Measurements from ENCODE around the gene SP7. TPM values are rescaled to one million over a fixed set of nuclear protein-coding genes. Genes with fewer than 3 reads are reported as not detected.
"Not testable (repeated sequence)": the region's sequence is repeated elsewhere in the genome, so short reads cannot be mapped to it uniquely, and the experiment has no call there.

SP7 gene
- total RNA-seq, 1 donor from 2014 or later, result 0.27 TPM

DNA sequence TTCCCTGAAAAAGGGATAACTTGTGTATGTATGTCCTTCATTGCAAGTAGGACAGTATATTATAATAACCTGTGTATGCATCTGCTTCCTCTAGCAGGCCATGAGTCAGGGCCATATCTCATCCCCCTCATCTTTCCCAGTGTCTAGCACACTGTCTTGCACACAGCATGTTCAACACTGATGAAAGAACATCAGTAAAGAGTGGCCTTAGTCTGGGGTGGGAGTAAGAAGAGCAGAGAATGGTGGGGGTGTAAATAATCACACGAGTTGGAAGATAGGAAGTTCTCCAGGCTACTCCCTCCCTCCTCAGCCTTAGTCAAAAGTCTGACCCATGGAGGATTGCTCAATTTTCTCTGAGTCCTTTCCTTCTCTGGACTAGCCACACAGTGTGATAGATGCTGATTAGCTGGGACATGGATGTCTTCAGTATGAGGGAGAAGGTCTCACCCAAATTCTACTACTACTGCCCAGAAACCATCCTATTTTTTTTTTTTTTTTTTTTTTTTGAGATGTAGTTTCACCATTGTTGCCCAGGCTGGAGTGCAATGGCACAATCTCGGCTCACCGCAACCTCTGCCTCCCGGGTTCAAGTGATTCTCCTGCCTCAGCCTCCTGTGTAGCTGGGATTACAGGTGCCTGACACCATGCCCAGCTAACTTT, 29.2 kb upstream of the SP7 start:
- H3K27ac Mint-ChIP-seq, result peak overlapping the region; percentile 77
- H3K4me3 Mint-ChIP-seq, result no peak overlapping the region

DNA sequence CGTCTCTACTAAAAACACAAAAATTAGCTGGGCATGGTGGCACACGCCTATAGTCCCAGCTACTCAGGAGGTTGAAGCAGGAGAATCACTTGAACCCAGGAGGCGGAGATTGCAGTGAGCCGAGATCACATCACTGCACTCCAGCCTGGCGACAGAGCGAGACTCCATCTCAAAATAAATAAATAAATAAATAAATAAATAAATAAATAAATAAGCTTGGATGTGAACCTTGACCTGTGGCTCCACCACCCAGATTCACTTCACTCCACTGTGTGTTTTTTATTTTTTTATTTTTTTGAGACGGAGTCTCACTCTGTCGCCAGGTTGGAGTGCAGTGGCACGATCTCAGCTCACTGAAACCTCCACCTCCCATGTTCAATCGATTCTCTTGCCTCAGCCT, 25.5 kb upstream of the SP7 start:
- H3K27ac Mint-ChIP-seq; H3K27me3 Mint-ChIP-seq (ENCODE audit: low read depth): not testable (repeated sequence)

More for the DNA sequence above, 29.2 kb upstream of the SP7 start:
- TF ChIP-seq, protein P1, sequence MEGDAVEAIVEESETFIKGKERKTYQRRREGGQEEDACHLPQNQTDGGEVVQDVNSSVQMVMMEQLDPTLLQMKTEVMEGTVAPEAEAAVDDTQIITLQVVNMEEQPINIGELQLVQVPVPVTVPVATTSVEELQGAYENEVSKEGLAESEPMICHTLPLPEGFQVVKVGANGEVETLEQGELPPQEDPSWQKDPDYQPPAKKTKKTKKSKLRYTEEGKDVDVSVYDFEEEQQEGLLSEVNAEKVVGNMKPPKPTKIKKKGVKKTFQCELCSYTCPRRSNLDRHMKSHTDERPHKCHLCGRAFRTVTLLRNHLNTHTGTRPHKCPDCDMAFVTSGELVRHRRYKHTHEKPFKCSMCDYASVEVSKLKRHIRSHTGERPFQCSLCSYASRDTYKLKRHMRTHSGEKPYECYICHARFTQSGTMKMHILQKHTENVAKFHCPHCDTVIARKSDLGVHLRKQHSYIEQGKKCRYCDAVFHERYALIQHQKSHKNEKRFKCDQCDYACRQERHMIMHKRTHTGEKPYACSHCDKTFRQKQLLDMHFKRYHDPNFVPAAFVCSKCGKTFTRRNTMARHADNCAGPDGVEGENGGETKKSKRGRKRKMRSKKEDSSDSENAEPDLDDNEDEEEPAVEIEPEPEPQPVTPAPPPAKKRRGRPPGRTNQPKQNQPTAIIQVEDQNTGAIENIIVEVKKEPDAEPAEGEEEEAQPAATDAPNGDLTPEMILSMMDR (IDR thresholded peaks at IDR 0.05; ENCODE audit: unreplicated experiment), result no peak
- Mint-ChIP-seq H3K9me3 (peaks cover 6% of the 10 kb centered on the region), H3K36me3 (no peaks in the 10 kb centered on the region), H3K4me1 (peaks cover 8% of the 10 kb centered on the region), H3K27me3 (ENCODE audit: low read depth) (no peaks in the 10 kb centered on the region)
- DNase-seq (ENCODE audit: low spot score in 2 of 2, unreplicated experiment in 2 of 2), result no peak

DNA sequence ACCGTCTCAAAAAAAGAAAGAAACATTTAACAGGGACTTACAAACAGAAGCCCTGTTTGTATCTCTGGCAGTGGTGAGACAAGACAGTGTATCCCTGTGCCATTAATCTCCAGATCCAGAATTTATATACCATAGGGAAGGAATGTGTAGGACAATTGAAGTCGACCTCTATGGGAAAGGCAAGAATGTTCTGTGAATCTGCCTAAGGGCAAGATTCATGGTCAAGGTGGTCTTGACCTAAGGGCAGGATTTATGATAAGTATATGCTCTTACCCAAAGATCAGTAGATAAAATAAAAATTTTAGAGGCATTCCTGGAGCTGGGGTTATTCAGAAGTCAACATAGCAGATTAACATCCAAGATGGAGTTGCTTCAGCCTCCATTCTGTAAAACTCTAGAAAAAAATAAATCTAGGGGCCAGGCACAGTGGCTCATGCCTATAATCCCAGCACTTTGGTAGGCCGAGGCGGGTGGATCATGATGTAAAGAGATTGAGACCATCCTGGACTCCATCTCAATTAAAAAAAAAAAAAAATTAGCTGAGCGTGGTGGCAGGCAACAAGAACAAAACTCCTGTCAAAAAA, 22.8 kb upstream of the SP7 start:
- Mint-ChIP-seq H3K36me3 (no peaks in the 10 kb centered on the region), H3K27me3 (ENCODE audit: low read depth) (no peaks in the 10 kb centered on the region), H3K9me3 (peaks cover 2% of the 10 kb centered on the region), H3K4me1 (peaks cover 11% of the 10 kb centered on the region), H3K4me3 (no peak overlapping the region), H3K27ac (peak overlapping the region; percentile 79)
- TF ChIP-seq, protein P1 (IDR thresholded peaks at IDR 0.05; ENCODE audit: unreplicated experiment), result no peak
- DNase-seq (ENCODE audit: low spot score in 2 of 2, unreplicated experiment in 2 of 2), result no peak

More for the DNA sequence above, 25.5 kb upstream of the SP7 start:
- H3K9me3 Mint-ChIP-seq; H3K4me3 Mint-ChIP-seq; H3K36me3 Mint-ChIP-seq; DNase-seq (ENCODE audit: low spot score in 2 of 2, unreplicated experiment in 2 of 2): not testable (repeated sequence)
- peaks cover 14% of the 10 kb centered on the region for H3K4me1 Mint-ChIP-seq

DNA sequence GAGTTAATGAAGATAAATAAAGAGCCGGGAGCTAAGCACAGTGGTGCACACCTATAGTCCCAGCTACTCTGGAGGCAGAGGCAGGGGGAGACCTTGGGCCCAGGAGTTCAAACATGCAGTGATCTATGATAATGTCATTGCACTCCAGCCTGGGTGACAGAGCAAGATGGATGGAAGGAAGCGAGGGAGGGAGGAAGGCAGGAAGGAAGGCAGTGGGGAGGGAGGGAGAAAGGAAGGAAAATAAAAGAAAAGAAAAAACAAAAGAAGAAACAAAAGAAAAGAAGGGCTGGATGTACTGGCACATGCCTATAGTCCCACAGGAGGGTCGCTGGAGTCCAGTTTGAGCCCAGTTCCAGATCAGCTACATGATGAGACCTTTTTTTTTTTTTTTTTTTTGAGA, 19.0 kb upstream of the SP7 start:
- Mint-ChIP-seq H3K4me3 (no peak overlapping the region), H3K27ac (peak overlapping the region; percentile 80), H3K9me3 (no peaks in the 10 kb centered on the region), H3K36me3 (no peaks in the 10 kb centered on the region), H3K4me1 (peaks cover 15% of the 10 kb centered on the region), H3K27me3 (ENCODE audit: low read depth) (no peaks in the 10 kb centered on the region)
- no peak for DNase-seq (ENCODE audit: low spot score in 2 of 2, unreplicated experiment in 2 of 2)
- TF ChIP-seq, protein P1 (IDR thresholded peaks at IDR 0.05; ENCODE audit: unreplicated experiment), result no peak

DNA sequence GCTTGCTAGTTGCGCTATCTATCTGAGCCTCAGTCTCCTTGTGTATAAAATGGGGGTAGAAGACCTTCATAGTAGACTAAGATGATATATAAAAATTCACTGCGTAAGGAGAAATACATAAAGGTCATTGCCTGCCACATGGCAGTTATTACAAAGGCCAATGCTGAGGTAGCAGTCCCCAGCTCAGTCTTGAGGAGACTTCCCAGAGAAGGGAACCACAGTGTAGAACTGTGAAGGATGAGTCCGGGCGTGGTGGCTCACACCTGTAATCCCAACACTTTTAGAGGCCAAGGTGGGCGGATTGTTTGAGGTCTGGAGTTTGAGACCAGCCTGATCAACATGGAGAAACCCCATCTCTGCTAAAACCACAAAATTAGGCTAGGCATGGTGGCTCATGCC, 17.1 kb upstream of the SP7 start:
- H3K27me3 Mint-ChIP-seq (ENCODE audit: low read depth), result no peaks in the 10 kb centered on the region
- H3K27ac Mint-ChIP-seq, result no peak overlapping the region
- no peak for DNase-seq (ENCODE audit: low spot score in 2 of 2, unreplicated experiment in 2 of 2)
- peaks cover 7% of the 10 kb centered on the region for H3K4me1 Mint-ChIP-seq
- no peaks in the 10 kb centered on the region for H3K9me3 Mint-ChIP-seq
- TF ChIP-seq, protein P1 (IDR thresholded peaks at IDR 0.05; ENCODE audit: unreplicated experiment), result no peak
- no peak overlapping the region for H3K4me3 Mint-ChIP-seq
- no peaks in the 10 kb centered on the region for H3K36me3 Mint-ChIP-seq

All from mesothelial cell of epicardium (in vitro differentiated cells).